Thyroid gland (tissue), 4 donors: ENCODE data around the gene RBMX. TPM values are rescaled to one million over a fixed set of nuclear protein-coding genes. Genes with fewer than 3 reads are reported as not detected.
"Not testable (repeated sequence)": the region's sequence is repeated elsewhere in the genome, so short reads cannot be mapped to it uniquely, and the experiment has no call there.

Experiments
- DNase-seq, 2 donors: peaks; one replicate each; pipeline ENCODE4 v3.0.0-alpha.2; 2019
- H3K27ac ChIP-seq, 3 donors: fragments of 200-600 bp; sonication (generic); 1 replicate in 2 of 3; 2 replicates in 1 of 3; pipeline ENCODE4 v1.5.1; 2016 to 2019; ENCODE audit warnings: mild to moderate bottlenecking in 1 of 3, moderate library complexity in 1 of 3
- H3K27me3 ChIP-seq: fragments of 200-600 bp; sonication (generic); one replicate; pipeline ENCODE4 v1.5.1; 2019
- H3K36me3 ChIP-seq, 2 donors: fragments of 200-600 bp; sonication (generic); one replicate each; pipeline ENCODE4 v1.5.1; 2016 to 2019
- H3K4me1 ChIP-seq, 2 donors: fragments of 200-600 bp; sonication (generic); one replicate each; pipeline ENCODE4 v1.5.1; 2017 to 2019
- H3K4me3 ChIP-seq, 3 donors: fragments of 200-600 bp; sonication (generic); replicated peaks in 1 of 3; 1 replicate in 2 of 3; 2 replicates in 1 of 3; pipeline ENCODE4 v1.5.1; 2016; ENCODE audit warnings: mild to moderate bottlenecking in 1 of 3
- H3K9me3 ChIP-seq: fragments of 200-600 bp; sonication (generic); one replicate; pipeline ENCODE4 v1.5.1; 2017
- POLR2A ChIP-seq, 2 donors: fragments of 450-650 bp; IDR thresholded peaks; one replicate each; pipeline ENCODE4 v1.6.1; 2017; ENCODE audit warnings: antibody characterized with exemption in 2 of 2, mild to moderate bottlenecking in 2 of 2, moderate library complexity in 1 of 2
- WGBS, 2 donors: methylation state at CpG; one replicate each; pipeline ENCODE4 v1.1.5; 2017; 5-methylcytosine and 5-hydroxymethylcytosine counted together
- intact Hi-C: fragments of 100-400 bp; cut with DNase I; formaldehyde crosslinking; loops from one replicate; pipeline ENCODE4 v1.15.1; 2023
- total RNA-seq, 4 donors: library from RNA; depleted of rRNA; stranded (reverse); fragments of >200 nt; gene quantifications; one replicate each; pipeline ENCODE4 v1.2.3, GENCODE V29; 2016
- TF ChIP-seq, protein P1 (sequence below), 6 experiments: fragments of 200-600 bp in 3 of 6; fragments of 450-650 bp in 3 of 6; sonication (generic) in 3 of 6; IDR thresholded peaks; one replicate each; pipeline ENCODE4 v1.5.1; 2016 to 2019; ENCODE audit warnings: antibody characterized with exemption in 6 of 6, mild to moderate bottlenecking in 2 of 6, inconsistent platforms in 1 of 6, moderate library complexity in 1 of 6

Gene RBMX
- total RNA-seq, 4 donors from 2014 or later: 205 to 361 (median 236) TPM

DNA sequence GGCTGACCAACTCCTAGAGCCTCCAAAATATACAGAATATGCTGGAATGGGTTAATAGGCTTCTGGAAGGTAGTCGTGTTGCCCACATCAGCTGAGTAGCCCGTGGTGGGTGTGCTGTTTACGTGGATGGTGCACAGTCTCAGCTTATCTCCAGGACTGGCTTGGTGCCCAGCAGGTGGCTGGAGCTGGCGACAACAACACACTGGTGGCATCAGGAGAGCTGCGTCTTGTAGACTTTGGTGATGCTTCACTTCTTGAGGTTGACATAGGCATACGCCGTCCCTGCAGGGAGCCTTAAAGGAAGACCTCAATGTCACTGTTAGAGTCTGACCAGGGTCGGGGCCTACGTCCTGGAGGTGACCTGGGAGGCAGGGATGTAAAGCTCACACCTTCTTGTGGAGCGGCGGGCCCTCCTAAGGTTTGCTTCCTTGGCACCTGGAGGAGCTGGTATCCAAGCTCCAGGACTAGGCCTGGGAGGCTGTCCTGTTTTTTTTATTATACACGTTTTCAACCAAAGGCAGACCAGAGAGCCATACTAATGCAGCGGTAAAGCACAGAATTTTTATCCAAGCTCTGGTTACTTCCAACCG, 26.5 kb upstream of the RBMX start:
- Histone ChIP-seq H3K4me1 (no peaks in the 10 kb centered on the region), H3K36me3 (no peaks in the 10 kb centered on the region), H3K4me3 (no peak overlapping the region), H3K27me3 (no peaks in the 10 kb centered on the region), H3K9me3 (no peaks in the 10 kb centered on the region), H3K27ac (no peak overlapping the region)
- peak in 1 of 2 donors; percentile 1 for DNase-seq
- TF ChIP-seq, protein P1, sequence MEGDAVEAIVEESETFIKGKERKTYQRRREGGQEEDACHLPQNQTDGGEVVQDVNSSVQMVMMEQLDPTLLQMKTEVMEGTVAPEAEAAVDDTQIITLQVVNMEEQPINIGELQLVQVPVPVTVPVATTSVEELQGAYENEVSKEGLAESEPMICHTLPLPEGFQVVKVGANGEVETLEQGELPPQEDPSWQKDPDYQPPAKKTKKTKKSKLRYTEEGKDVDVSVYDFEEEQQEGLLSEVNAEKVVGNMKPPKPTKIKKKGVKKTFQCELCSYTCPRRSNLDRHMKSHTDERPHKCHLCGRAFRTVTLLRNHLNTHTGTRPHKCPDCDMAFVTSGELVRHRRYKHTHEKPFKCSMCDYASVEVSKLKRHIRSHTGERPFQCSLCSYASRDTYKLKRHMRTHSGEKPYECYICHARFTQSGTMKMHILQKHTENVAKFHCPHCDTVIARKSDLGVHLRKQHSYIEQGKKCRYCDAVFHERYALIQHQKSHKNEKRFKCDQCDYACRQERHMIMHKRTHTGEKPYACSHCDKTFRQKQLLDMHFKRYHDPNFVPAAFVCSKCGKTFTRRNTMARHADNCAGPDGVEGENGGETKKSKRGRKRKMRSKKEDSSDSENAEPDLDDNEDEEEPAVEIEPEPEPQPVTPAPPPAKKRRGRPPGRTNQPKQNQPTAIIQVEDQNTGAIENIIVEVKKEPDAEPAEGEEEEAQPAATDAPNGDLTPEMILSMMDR (IDR thresholded peaks at IDR 0.05): no peak
- TF ChIP-seq POLR2A (IDR thresholded peaks at IDR 0.05): no peak
- intact Hi-C loops: no loop called here
- 68 to 69% methylated on average over 7 to 14 of the region's 14 CpGs for WGBS, 2 donors

DNA sequence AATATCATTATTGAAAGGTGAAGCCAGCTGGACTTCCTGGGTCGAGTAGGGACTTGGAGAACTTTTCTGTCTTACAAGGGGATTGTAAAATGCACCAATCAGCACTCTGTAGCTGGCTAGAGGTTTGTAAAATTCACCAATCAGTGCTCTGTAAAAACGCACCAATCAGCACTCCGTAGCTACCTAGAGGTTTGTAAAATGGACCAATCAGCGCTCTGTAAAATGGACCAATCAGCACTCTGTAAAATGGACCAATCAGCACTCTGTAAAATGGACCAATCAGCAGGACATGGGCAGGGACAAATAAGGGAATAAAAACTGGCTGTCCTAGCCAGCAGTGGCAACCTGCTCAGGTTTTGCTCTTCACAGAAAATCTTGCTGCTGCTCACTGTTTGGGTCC, 23.5 kb upstream of the RBMX start:
- DNase-seq, intact Hi-C loops, H3K27me3 ChIP-seq, H3K27ac ChIP-seq, H3K9me3 ChIP-seq, H3K36me3 ChIP-seq, H3K4me3 ChIP-seq, H3K4me1 ChIP-seq: not testable (repeated sequence)
- 93 to 100% methylated on average over 2 to 3 of the region's 4 CpGs for WGBS, 2 donors

DNA sequence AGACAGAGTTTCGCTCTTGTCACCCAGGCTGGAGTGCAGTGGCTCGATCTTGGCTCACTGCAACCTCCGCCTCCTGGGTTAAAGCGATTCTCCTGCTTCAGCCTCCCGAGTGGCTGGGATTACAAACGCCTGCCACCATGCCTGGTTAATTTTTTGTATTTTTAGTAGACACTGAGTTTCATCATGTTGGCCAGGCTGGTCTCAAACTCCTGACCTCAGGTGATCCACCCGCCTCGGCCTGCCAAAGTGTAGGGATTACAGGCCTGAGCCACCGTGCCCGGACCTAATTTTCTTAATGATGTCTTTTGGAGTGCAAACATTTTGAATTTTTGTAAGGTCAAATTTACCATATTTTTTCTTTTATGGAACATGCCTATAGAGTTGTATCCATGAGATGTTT, 19.5 kb upstream of the RBMX start:
- H3K4me1 ChIP-seq, H3K9me3 ChIP-seq, H3K27ac ChIP-seq, H3K27me3 ChIP-seq, DNase-seq, H3K4me3 ChIP-seq, H3K36me3 ChIP-seq, intact Hi-C loops: not testable (repeated sequence)
- 87 to 89% methylated on average over 10 of the region's 10 CpGs for WGBS, 2 donors

DNA sequence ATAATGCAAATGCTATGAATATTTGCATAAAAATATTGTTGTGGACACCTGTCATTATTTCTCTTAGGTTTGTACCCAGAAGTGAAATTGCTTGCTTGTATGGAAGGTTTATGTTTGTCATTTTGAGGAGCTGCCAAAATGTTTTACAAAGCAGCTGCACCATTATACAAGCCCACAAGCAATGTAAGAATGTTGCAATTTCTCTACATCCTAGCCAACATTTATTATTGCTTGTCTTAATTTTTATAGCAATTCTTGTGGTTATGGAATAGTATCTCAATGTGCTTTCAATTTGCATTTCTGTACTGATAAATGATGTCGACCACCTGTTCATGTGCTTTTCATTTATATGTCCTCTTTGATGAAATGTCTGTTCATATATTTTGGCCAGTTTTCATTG, 18.7 kb upstream of the RBMX start:
- H3K9me3 ChIP-seq: no peaks in the 10 kb centered on the region
- no peaks in the 10 kb centered on the region for H3K36me3 ChIP-seq
- 88 to 91% methylated on average over 1 of the region's 1 CpG for WGBS, 2 donors
- TF ChIP-seq POLR2A (IDR thresholded peaks at IDR 0.05): no peak
- TF ChIP-seq, protein P1 (IDR thresholded peaks at IDR 0.05): no peak
- H3K27ac ChIP-seq: no peak overlapping the region
- H3K4me3 ChIP-seq: no peak overlapping the region
- intact Hi-C loops: no loop called here
- no peaks in the 10 kb centered on the region for H3K27me3 ChIP-seq
- H3K4me1 ChIP-seq: no peaks in the 10 kb centered on the region
- DNase-seq: no peak

DNA sequence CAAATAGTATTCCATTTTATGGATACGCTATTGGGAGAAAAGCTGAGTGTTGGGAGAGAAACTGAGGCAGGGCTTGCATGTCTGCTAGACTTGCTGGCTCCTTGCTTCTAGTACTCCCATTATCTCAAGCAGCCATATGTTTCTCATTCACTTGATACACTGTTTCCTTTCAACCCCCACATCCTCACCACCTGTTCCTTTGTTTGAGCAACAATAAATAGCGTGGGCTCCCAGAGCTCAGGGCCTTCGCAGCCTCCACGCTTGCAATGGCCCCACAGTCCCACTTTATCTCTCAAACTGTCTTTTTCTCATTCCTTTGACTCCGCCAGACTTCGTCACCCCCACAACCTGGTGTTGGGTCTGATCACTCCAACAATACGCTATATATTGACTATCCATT, 18.2 kb upstream of the RBMX start:
- H3K4me3 ChIP-seq, H3K9me3 ChIP-seq, DNase-seq, H3K27me3 ChIP-seq, H3K27ac ChIP-seq, H3K4me1 ChIP-seq, H3K36me3 ChIP-seq, intact Hi-C loops: not testable (repeated sequence)
- WGBS, 2 donors: 86 to 93% methylated on average over 7 of the region's 7 CpGs

DNA sequence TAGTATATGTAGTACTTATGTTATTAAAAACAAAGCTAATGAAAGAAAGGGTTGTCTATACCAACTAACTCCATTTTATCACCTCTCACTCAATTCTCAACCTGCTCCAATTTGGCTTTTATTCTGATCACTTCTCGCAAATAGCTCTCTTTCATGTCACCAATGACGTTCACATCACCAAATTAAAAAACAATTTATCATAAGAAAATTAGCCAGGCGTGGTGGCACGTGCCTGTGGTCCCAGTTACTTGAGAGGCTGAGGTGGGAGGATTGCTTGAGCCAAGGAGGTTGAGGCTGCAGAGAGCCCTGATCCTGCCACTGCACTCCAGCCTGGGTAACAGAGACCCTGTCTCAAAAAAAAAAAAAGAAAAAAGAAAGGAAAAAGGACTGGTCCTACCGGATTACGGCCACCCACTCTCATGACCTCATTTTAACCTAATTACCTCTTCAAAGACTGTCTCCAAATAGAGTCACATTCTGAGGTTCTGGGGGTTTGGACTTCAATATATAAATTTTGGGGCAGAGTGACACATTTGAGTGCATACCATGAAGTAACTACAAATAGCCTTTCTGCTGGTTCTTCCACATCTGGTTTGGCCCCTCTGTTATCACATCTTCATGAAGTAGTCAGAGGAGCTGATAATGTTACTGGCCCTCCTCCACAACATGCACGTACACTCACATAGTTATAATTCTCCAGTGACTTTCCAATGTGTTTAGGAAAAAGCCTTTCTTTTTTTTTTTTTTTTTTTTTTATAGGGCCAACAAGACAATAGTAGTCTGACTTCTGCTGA, 15.8 kb upstream of the RBMX start:
- no peaks in the 10 kb centered on the region for H3K36me3 ChIP-seq
- H3K4me3 ChIP-seq: no peak overlapping the region
- no peaks in the 10 kb centered on the region for H3K27me3 ChIP-seq
- WGBS, 2 donors: 87 to 90% methylated on average over 7 of the region's 7 CpGs
- intact Hi-C loops: no loop called here
- no peaks in the 10 kb centered on the region for H3K9me3 ChIP-seq
- TF ChIP-seq, protein P1 (IDR thresholded peaks at IDR 0.05): no peak
- no peak for TF ChIP-seq POLR2A (IDR thresholded peaks at IDR 0.05)
- H3K27ac ChIP-seq: no peak overlapping the region
- no peaks in the 10 kb centered on the region for H3K4me1 ChIP-seq
- DNase-seq: no peak
